Activated naive CD4-positive, alpha-beta T cell treated with anti-CD3 and anti-CD28 coated beads, Interleukin-2, amount 10 ng/mL, durations not matched to agents 7 days and 5 days (primary cell): Measurements from ENCODE around the gene RETREG2.
A peak's percentile ranks its signal among the peaks of the same experiment; 100 is the strongest.

ENCODE experiments used
- CTCF ChIA-PET: fragments of 350-600 bp; sonication (Branson Sonifier 250); formaldehyde crosslinking; loops from one replicate; lab custom pipeline; 2021; ENCODE audit warnings: antibody characterized with exemption; lab: Charles Lee
- DNase-seq: peaks from one replicate; pipeline ENCODE4 v3.0.0-alpha.2; 2020
- H3K27ac Mint-ChIP-seq: one replicate; pipeline ENCODE4 v1.8.0; 2021; ENCODE audit warnings: mild to moderate bottlenecking, moderate library complexity, mixed read lengths
- H3K27me3 Mint-ChIP-seq: one replicate; pipeline ENCODE4 v1.8.0; 2021; ENCODE audit warnings: mild to moderate bottlenecking, mixed read lengths
- H3K36me3 Mint-ChIP-seq: one replicate; pipeline ENCODE4 v1.8.0; 2021; ENCODE audit warnings: mixed read lengths
- H3K4me1 Mint-ChIP-seq: one replicate; pipeline ENCODE4 v1.8.0; 2021; ENCODE audit warnings: mixed read lengths
- H3K4me3 Mint-ChIP-seq: one replicate; pipeline ENCODE4 v1.8.0; 2021; ENCODE audit warnings: mild to moderate bottlenecking, moderate library complexity, mixed read lengths
- H3K9me3 Mint-ChIP-seq: one replicate; pipeline ENCODE4 v1.8.0; 2021; ENCODE audit warnings: mixed read lengths

Gene RETREG2

DNA sequence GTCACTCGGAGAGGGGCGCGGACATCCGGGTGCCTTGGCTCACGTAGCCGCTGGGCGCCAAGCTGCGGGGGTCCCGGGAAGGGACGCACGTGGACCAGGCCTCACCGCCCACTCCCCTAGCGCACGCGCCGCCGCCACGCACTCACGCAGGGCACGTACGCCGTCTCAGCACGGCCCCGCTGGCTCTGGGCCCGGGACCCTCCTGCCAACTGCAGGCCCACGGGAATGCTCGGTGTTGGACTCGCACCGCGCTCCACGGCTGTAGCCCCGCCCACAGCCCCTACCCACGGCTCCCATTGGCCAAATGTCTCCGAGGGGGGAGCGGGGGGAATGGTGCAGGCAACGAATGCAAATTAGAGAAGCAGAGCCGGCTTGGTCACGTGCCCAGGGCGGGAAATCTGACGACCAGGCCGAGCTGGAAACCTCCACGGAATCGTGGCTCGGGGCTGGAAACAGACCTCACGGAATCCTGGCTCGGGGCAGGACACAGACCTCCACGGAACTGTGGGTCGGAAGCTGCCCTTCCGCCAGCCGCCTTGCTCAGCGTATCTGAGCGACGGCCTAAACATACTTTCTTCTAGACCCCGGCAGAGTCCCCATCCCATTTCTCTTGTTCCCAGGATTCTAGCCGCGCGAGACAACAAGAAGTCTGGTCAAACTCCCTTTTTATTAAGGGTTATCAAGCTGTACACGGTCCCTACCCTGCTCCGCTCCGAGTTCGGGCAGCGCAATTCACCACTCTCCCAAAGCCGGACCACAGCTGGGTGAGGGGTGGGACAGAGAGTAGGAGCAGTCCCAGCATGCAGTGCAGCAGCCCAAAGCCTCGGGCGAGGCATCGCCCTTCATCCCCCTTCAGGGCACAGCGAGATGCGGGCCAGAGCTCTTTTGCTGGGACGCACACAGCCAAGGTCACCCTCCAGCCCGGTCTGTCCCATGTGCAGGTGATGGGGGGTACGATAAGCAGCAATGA, 40.9 kb downstream of the RETREG2 start, which contains the start of gene ABCB6:
Gene ABCB6, minus strand, starts transcription at position 227 of the 970 bp plus-strand sequence. CDS start 285 bp downstream, outside the sequence.
- CTCF ChIA-PET, result interaction anchor here (0.6 to 1.8 kb wide), 8 partner anchors 30 to 637 kb away, joined by 3 to 8 read pairs (median 4); no protein-coding TSS in a partner anchor
- H3K27ac Mint-ChIP-seq, result peak within 1 kb of the TSS; percentile 89
- peaks cover 31% of the 10 kb centered on the region for H3K4me1 Mint-ChIP-seq
- H3K4me3 Mint-ChIP-seq, result peak within 1 kb of the TSS; percentile 81
- H3K9me3 Mint-ChIP-seq, result no peaks in the 10 kb centered on the region
- H3K36me3 Mint-ChIP-seq, result peaks cover 41% of the 10 kb centered on the region
- DNase-seq, result peak; percentile 94
- H3K27me3 Mint-ChIP-seq, result no peaks in the 10 kb centered on the region

DNA sequence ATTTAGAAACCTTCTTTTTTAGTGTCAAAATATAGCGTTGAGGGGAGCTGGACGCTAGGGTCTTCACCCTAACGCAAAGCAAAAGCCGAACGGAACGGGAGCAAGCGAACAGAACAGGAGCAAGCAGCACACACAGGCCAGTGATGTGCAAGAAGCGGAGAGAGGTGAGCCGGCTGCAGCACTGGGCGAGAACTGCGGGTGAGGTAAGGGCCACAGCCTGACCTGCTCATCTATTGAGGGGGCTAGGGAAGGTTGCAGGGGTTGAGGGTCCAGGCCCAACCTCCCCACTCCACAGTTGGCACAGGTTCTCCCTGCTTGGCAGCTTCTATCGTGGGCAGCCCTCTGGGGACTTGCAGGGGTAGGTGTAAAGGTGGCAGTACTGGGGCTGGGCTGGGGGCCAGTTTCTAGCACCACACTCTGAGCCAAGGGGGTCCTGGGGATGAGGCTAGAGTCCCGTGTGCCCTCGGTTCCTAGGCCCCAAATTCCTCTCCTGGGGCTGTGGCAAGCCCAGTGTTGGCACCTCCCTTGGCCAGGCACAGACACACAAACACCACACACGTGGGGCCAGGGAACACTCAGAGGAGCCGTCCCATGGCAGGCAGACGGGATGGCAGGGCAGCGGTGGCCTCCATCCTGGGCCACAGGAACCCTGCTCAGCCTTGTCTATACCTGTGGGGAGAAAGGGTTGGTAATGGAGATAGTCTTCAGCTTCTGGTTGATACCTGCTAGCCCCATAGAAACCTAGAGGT, 41.9 kb downstream of the RETREG2 start:
- DNase-seq, result no peak
- no peaks in the 10 kb centered on the region for H3K9me3 Mint-ChIP-seq
- no peak overlapping the region for H3K27ac Mint-ChIP-seq
- H3K4me3 Mint-ChIP-seq, result no peak overlapping the region
- CTCF ChIA-PET, result interaction anchor here (0.7 to 1.8 kb wide), 3 partner anchors 48 to 76 kb away, joined by 3 to 7 read pairs (median 4); no protein-coding TSS in a partner anchor
- no peaks in the 10 kb centered on the region for H3K27me3 Mint-ChIP-seq
- H3K36me3 Mint-ChIP-seq, result peaks cover 42% of the 10 kb centered on the region
- H3K4me1 Mint-ChIP-seq, result peaks cover 31% of the 10 kb centered on the region

DNA sequence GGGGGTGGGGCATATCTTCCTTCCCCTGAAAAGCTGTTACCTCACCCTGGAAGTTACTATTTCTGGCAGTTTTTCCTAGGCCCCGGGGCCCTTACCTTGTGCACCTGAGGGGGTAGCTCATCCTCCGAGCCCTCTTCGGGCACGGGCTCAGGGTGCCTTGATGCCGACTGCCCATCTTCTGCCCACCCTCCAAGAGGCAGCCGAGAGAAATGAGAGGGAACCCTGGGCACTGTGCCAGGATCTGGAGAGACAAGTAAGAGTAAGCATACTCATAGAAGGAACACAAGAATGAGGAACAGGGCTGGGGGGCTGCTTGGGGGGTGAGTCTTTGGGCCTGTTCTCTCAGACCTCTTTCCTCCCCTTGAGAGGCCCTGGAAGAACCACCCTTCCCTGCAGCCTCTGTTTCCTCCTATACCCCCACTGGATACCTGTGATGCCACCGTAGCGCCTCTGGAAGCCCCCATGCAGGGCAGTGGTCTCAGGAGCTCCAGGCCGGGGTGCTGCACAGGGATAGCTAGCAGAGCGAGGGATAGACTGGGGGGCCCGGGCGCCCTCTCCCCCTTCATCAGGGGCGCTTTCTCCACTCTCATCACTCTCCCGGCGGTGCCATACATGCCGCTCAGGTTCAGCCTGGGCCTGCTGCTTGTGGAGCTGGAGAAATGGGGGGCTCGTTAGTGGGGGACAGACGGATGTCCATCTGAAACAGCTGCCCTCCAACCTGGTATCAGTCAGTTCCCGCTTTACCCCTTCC, 42.8 kb downstream of the RETREG2 start:
- CTCF ChIA-PET, result interaction anchor here (1.8 kb wide), 1 partner anchor 75 kb away, joined by 7 read pairs; no protein-coding TSS in a partner anchor

DNA sequence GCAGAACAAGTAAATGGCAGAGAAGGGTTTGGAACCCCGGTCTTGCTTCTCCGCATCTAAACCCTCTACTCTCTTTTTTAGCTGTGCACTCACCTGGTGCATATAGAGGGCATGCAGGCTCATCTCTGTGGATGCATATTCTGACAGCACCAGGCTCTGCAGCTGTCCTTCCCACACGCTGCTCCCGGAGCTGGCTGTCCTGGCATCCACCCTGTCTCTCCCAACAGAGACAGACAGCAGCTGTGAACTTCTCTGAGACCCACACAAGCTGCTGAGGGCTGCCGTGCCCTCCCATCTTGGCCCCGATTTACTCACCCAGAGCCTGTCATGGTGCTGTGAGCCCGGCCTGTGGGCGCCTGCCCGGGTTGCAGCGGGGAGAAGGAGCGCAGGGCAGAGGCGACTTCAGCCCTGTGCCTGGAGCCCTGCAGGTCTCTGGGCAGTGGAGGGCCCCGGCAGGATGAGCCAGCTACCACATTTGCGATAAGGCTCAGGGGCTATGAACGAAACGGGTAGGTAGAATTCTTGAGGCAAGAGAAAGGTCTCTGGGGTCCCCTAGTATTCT, 44.0 kb downstream of the RETREG2 start:
- no peaks in the 10 kb centered on the region for H3K27me3 Mint-ChIP-seq
- no peak overlapping the region for H3K27ac Mint-ChIP-seq
- no peak overlapping the region for H3K4me3 Mint-ChIP-seq
- peaks cover 25% of the 10 kb centered on the region for H3K4me1 Mint-ChIP-seq
- H3K9me3 Mint-ChIP-seq, result no peaks in the 10 kb centered on the region
- CTCF ChIA-PET, result interaction anchor here (0.9 kb wide), 1 partner anchor 11 kb away, joined by 3 read pairs; no protein-coding TSS in a partner anchor
- no peak for DNase-seq
- H3K36me3 Mint-ChIP-seq, result peaks cover 52% of the 10 kb centered on the region

More for the DNA sequence above, 42.8 kb downstream of the RETREG2 start:
- Mint-ChIP-seq H3K9me3 (no peaks in the 10 kb centered on the region), H3K27ac (no peak overlapping the region), H3K4me3 (no peak overlapping the region), H3K4me1 (peaks cover 31% of the 10 kb centered on the region), H3K27me3 (no peaks in the 10 kb centered on the region), H3K36me3 (peaks cover 51% of the 10 kb centered on the region)
- no peak for DNase-seq

DNA sequence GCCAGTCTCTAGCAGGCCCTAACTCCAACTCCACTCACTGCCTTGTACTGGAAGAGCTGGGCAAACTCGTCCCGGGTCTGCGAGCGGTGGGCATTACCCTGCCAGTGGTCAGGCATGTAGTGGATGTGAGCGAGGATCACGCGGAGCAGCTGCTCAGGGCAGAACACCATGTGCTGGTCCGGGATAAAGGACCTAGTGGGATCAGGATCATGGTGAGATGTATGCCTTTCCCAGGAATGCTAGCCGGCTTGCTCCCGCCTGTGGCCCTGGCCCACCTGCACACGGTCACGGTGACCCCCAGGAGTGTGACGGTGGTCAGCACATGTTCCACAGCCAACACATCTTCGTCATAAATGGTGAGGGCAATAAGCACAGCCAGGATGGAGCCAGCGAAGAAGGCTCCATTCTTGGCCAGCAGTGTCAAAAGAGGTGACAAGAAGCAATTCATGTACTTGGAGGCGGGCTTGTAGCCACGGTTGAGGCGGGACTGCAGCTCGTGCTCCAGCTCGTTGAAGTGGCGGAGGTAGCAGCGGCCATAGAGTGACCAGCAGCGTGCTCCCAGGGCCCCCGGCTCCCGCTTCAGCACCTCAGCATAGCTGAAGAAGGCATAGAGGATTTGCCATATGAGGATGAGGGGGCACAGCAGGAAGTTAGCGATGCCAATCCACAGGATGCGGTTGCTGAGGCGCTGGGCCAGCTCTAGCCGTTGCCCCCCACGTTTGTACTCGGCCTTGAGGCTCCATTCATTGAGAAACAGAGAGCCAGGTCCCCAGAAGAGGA, 45.9 kb downstream of the RETREG2 start:
- Mint-ChIP-seq H3K27ac (no peak overlapping the region), H3K36me3 (peaks cover 61% of the 10 kb centered on the region), H3K27me3 (no peaks in the 10 kb centered on the region), H3K4me3 (no peak overlapping the region), H3K4me1 (peaks cover 28% of the 10 kb centered on the region), H3K9me3 (no peaks in the 10 kb centered on the region)
- CTCF ChIA-PET, result interaction anchor here (0.7 kb wide), 1 partner anchor 7 kb away, joined by 3 read pairs; no protein-coding TSS in a partner anchor
- DNase-seq, result no peak

DNA sequence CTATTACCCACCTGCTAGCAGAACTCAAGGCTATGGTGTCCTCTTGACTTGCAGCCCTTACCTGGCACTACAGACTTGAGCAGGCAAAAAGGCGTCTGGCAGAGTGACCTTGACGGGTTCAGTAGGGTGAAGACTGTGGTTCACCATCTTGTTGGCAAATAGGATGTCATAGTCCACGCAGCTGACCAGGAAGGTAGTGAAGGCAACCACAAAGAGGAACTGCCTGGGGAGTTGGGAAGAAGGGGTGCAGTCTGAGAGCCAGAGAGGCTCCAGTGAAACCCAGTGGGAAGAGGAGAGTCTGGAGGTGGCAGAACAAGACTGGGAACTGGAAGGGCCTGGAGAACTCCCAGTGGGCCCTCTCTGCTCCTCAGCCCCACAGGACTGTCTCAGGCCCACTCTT, 47.3 kb downstream of the RETREG2 start:
- peaks cover 66% of the 10 kb centered on the region for H3K36me3 Mint-ChIP-seq
- CTCF ChIA-PET, result no interaction called here

DNA sequence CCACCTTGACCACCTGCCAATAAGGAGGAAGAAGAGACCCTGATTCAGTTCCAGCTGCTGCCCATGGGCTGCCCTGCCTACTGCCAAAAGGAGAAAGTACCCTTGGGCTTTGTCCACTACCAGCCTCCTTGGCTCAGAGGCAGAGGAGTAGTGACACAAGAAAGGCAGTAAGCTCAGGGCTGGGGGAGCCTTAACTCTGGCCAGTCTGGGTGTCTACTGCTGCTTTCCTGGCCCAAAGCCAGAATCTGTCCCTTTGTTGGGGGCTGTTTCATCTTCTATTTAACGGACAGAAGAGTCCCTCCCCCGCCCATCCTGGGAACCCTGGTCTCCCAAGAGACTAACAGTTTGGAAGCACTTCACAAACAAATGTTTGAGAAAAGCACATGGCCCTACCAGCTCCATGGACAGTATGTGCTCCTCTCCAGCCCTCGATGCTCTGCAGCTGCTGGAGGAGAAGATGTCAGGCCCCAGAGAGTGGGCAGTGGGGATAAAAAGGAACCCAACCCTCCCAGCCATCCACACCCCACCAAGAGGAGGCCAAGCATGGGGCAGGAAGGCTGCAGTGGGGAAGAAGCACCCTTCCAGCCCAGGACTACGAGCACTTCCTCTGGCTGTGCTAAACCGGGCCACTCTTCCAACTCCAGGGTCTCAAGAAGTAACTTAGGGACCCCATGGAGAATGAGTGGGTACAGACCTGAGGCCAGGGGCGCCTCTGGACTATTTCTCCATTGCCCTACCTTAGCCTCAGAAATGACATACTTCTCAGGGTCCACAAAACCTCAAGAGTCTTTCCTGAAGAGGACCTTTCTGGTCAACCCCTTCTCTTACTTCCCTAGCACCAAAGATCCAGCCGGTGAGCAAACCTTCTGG, 50.2 kb downstream of the RETREG2 start:
- H3K4me3 Mint-ChIP-seq, result peak overlapping the region; percentile 95
- peaks cover 73% of the 10 kb centered on the region for H3K36me3 Mint-ChIP-seq
- H3K4me1 Mint-ChIP-seq, result peaks cover 48% of the 10 kb centered on the region

More for the DNA sequence above, 47.3 kb downstream of the RETREG2 start:
- no peak for DNase-seq
- Mint-ChIP-seq H3K27ac (peak overlapping the region; percentile 24), H3K4me3 (no peak overlapping the region), H3K4me1 (peaks cover 25% of the 10 kb centered on the region), H3K27me3 (no peaks in the 10 kb centered on the region), H3K9me3 (no peaks in the 10 kb centered on the region)

DNA sequence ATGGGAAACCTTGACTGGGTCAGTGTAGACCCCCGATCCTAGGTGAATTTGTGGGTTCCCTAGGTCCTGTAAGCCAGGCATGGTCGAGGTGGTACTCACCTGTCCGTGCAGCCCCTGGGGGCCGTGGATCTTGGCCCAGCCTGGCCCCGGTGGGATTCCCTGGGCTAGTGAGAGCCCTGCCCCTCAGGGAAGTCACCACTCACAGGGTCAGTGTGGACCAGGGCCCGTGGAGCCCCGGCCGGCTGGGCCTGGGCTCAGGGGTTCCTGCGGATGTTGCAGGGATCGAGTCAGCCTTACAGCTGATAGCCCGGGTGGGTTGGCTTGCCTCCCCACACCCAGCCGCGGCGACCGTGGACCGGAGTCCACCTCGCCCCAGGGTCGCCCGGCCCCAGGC, 50.8 kb downstream of the RETREG2 start:
- H3K27me3 Mint-ChIP-seq, result no peaks in the 10 kb centered on the region
- no peak for DNase-seq
- peak overlapping the region; percentile 86 for H3K27ac Mint-ChIP-seq
- no peaks in the 10 kb centered on the region for H3K9me3 Mint-ChIP-seq
- H3K4me1 Mint-ChIP-seq, result peaks cover 52% of the 10 kb centered on the region
- CTCF ChIA-PET, result interaction anchor here (1.1 to 2.0 kb wide), 4 partner anchors 23 to 71 kb away, joined by 4 to 12 read pairs (median 5); partner anchors contain the start of gene DNAJB2
- H3K4me3 Mint-ChIP-seq, result peak overlapping the region; percentile 95
- peaks cover 74% of the 10 kb centered on the region for H3K36me3 Mint-ChIP-seq

More for the DNA sequence above, 50.2 kb downstream of the RETREG2 start:
- peak overlapping the region; percentile 86 for H3K27ac Mint-ChIP-seq
- no peak for DNase-seq
- H3K27me3 Mint-ChIP-seq, result no peaks in the 10 kb centered on the region
- CTCF ChIA-PET, result interaction anchor here (1.1 to 1.4 kb wide), 3 partner anchors 51 to 71 kb away, joined by 4 to 8 read pairs (median 5); partner anchors contain the start of gene DNAJB2
- no peaks in the 10 kb centered on the region for H3K9me3 Mint-ChIP-seq

DNA sequence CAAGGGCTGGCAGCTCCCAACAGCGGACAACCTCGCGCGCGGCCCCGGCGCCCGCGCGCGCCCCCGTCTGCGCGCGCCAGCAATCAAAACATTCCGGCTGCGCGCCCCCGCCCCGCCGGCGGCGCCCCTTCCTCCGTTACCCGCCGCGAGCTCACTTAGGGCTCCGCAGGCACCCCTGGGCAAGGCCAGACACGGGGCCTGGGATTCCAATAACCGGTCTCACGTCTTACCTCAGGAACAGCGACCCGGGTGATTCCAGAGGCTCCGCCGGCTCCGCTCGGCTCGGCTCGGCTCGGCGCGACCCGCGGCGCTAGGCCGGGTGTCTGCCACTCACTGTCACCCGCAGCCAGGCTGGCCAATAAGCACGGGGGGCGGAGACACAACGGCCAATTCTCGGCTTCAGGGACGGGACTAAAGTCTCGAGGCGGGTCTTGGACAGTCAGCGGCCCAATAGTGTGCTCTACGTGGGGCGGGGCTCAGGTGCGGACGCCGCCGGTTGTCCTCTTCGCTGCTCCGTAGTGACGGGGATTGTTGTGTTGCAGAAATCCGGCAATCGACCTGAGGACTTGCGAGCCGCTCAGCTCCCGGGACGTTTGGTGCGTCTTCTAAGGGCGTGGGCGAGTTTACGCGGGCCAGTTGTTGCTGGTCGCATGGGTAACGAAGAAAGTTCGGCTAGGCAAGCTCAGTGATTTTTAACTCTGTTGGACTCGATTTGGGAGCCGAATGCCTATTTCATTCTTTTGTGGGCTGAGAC, 51.4 kb downstream of the RETREG2 start, which contains the start of the genes ANKZF1 and ATG9A:
Gene ANKZF1, plus strand, starts transcription at position 502 of the 754 bp plus-strand sequence. CDS start 452 bp downstream, outside the sequence.
Gene ATG9A, minus strand, starts transcription at position 332 of the 754 bp plus-strand sequence. CDS start 1,612 bp downstream, outside the sequence.
- Mint-ChIP-seq H3K4me1 (peaks cover 54% of the 10 kb centered on the region), H3K27ac (peak within 1 kb of the TSS; percentile 100), H3K4me3 (peak within 1 kb of the TSS; percentile 95), H3K27me3 (no peaks in the 10 kb centered on the region), H3K36me3 (peaks cover 74% of the 10 kb centered on the region), H3K9me3 (no peaks in the 10 kb centered on the region)
- DNase-seq, result peak; percentile 100
- CTCF ChIA-PET, result interaction anchor here (1.1 to 2.0 kb wide), 5 partner anchors 22 to 70 kb away, joined by 4 to 12 read pairs (median 5); partner anchors contain the start of gene DNAJB2

DNA sequence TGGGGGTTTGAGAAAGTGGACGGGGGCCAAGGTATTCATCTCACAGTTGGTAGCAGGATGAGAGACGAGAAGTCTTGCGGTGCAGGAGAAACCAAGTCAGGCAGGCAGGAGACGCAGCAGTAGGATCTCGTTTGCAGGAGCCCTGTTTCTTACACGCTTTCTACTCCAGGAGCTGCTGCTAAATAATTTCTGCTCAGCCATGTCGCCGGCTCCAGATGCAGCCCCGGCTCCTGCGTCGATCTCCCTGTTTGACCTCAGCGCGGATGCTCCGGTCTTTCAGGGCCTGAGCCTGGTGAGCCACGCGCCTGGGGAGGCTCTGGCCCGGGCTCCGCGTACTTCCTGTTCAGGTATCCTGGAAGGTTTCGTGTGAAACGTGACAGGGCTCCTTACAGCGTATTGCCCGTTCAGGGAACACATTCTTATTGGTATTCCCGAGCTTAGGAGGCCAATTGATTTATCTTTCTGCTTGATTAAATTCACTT, 52.0 kb downstream of the RETREG2 start:
- DNase-seq, result peak; percentile 69
- Mint-ChIP-seq H3K4me3 (peak overlapping the region; percentile 95), H3K9me3 (no peaks in the 10 kb centered on the region), H3K4me1 (peaks cover 57% of the 10 kb centered on the region), H3K27me3 (no peaks in the 10 kb centered on the region), H3K36me3 (peaks cover 71% of the 10 kb centered on the region), H3K27ac (peak overlapping the region; percentile 100)
- CTCF ChIA-PET, result interaction anchor here (0.8 to 2.0 kb wide), 5 partner anchors 15 to 71 kb away, joined by 4 to 12 read pairs (median 5); partner anchors contain the start of genes DNAJB2, GLB1L and STK16

DNA sequence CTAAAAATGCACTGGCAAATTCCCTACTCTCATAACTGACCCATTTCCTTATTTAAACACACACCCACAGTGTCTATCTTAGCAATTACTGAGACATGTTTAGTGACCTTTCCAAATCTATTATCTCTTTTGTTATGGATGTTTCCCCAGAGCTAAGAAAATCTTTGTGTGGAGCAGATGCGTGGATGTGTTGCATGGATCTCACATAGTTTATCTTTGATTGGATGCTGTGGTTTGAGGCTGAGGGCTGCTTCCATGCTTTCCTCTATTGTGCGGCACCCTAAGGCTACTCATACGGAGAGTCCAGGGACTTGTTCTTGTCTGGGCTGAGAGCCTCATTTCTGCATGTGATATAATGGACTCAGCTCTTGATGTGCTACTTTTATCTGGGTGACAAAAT, 56.3 kb downstream of the RETREG2 start:
- peaks cover 36% of the 10 kb centered on the region for H3K4me1 Mint-ChIP-seq
- H3K27me3 Mint-ChIP-seq, result no peaks in the 10 kb centered on the region
- H3K9me3 Mint-ChIP-seq, result no peaks in the 10 kb centered on the region
- CTCF ChIA-PET, result no interaction called here
- H3K36me3 Mint-ChIP-seq, result peaks cover 70% of the 10 kb centered on the region
- no peak for DNase-seq
- no peak overlapping the region for H3K27ac Mint-ChIP-seq
- H3K4me3 Mint-ChIP-seq, result no peak overlapping the region
